Sciatic nerve (tissue), 2 donors: Measurements from ENCODE around the gene DUOXA2. TPM values are rescaled to one million over a fixed set of nuclear protein-coding genes. Genes with fewer than 3 reads are reported as not detected.
"Not testable (repeated sequence)": the region's sequence is repeated elsewhere in the genome, so short reads cannot be mapped to it uniquely, and the experiment has no call there.

Source experiments
- ATAC-seq: fragments of 200-7000 bp; cut with Tn5 transposase; one replicate; pipeline ENCODE4 v1.9.1; 2020; ENCODE audit warnings: mild to moderate bottlenecking, moderate library complexity
- DNase-seq: peaks from one replicate; pipeline ENCODE4 v3.0.0-alpha.2; 2020; ENCODE audit warnings: low spot score
- intact Hi-C: fragments of 100-400 bp; cut with DNase I; formaldehyde crosslinking; loops from one replicate; pipeline ENCODE4 v1.14.2; 2022
- total RNA-seq: library from RNA; stranded (reverse); fragmentation: NEBNext Ultra II Directional; extraction: Animal tissue kit (Norgen Biotek cat#: 25700); gene quantifications from one replicate; pipeline ENCODE4 v1.2.1, GENCODE V29; 2021
- donor health status: DM: no; HTN: no; CAD: no.
- donor health status: DM: no; HTN: no; CAD: no.

Gene DUOXA2
- total RNA-seq, 1 donor from 2014 or later, result not detected

GRCh38 chr15:45131510-45131909 lies 17.4 kb downstream of the DUOXA2 start:
- intact Hi-C loops, result no loop called here
- DNase-seq, result no peak
- ATAC-seq, result no peak

GRCh38 chr15:45132844-45133560 lies 18.9 kb downstream of the DUOXA2 start:
- ATAC-seq, result no peak

GRCh38 chr15:45133561-45133920 lies 19.4 kb downstream of the DUOXA2 start:
- DNase-seq (no peak), ATAC-seq (no peak)
- intact Hi-C loops, result no loop called here

More at GRCh38 chr15:45132844-45133560, 18.9 kb downstream of the DUOXA2 start:
- no peak for DNase-seq
- intact Hi-C loops, result no loop called here

- ATAC-seq, result no peak
- intact Hi-C loops, result no loop called here
- DNase-seq, result no peak
Observed at GRCh38 chr15:45134046-45134445, 19.9 kb downstream of the DUOXA2 start.

GRCh38 chr15:45134682-45135604 lies 20.8 kb downstream of the DUOXA2 start:
- no peak for DNase-seq
- intact Hi-C loops, result no loop called here
- ATAC-seq, result peak; percentile 29

GRCh38 chr15:45135705-45136377 lies 21.7 kb downstream of the DUOXA2 start:
- intact Hi-C loops, DNase-seq, ATAC-seq: not testable (repeated sequence)

GRCh38 chr15:45136378-45136764 lies 22.2 kb downstream of the DUOXA2 start:
- ATAC-seq (no peak), DNase-seq (no peak)
- intact Hi-C loops, result no loop called here

GRCh38 chr15:45137703-45138102 lies 23.6 kb downstream of the DUOXA2 start:
- no peak for ATAC-seq
- DNase-seq, result no peak
- intact Hi-C loops, result no loop called here

GRCh38 chr15:45138814-45139765 lies 25.0 kb downstream of the DUOXA2 start:
- DNase-seq (no peak), ATAC-seq (no peak)
- intact Hi-C loops, result no loop called here

- DNase-seq, result no peak
- ATAC-seq, result no peak
- intact Hi-C loops, result no loop called here
Observed at GRCh38 chr15:45139770-45140169, 25.6 kb downstream of the DUOXA2 start.

- ATAC-seq (no peak), DNase-seq (no peak)
- intact Hi-C loops, result no loop called here
Observed at GRCh38 chr15:45140557-45141250, 26.6 kb downstream of the DUOXA2 start.

- intact Hi-C loops, result no loop called here
- DNase-seq (no peak), ATAC-seq (no peak)
Observed at GRCh38 chr15:45141386-45141785, 27.3 kb downstream of the DUOXA2 start.

GRCh38 chr15:45143056-45143455 lies 28.9 kb downstream of the DUOXA2 start:
- ATAC-seq (no peak), DNase-seq (no peak)
- intact Hi-C loops, result no loop called here

- no peak for ATAC-seq
- intact Hi-C loops, result no loop called here
Observed at GRCh38 chr15:45143946-45144345, 29.8 kb downstream of the DUOXA2 start.

GRCh38 chr15:45144775-45145174 lies 30.6 kb downstream of the DUOXA2 start:
- no peak for ATAC-seq
- DNase-seq, result no peak
- intact Hi-C loops, result no loop called here

More at GRCh38 chr15:45143946-45144345, 29.8 kb downstream of the DUOXA2 start:
- no peak for DNase-seq

GRCh38 chr15:45146405-45146804 lies 32.3 kb downstream of the DUOXA2 start:
- no peak for DNase-seq
- intact Hi-C loops, result no loop called here

GRCh38 chr15:45147606-45148005 lies 33.5 kb downstream of the DUOXA2 start:
- ATAC-seq (no peak), DNase-seq (no peak)
- intact Hi-C loops, result no loop called here

More at GRCh38 chr15:45146405-45146804, 32.3 kb downstream of the DUOXA2 start:
- no peak for ATAC-seq
